HG03571 (cell line): ENCODE measurements around the gene ADGRB2.

Source experiments
- ATAC-seq: cut with Tn5 transposase; IDR thresholded peaks from one replicate; pipeline ENCODE4 v1.9.1; 2021; ENCODE audit not compliant: unreplicated experiment

ADGRB2 gene

DNA sequence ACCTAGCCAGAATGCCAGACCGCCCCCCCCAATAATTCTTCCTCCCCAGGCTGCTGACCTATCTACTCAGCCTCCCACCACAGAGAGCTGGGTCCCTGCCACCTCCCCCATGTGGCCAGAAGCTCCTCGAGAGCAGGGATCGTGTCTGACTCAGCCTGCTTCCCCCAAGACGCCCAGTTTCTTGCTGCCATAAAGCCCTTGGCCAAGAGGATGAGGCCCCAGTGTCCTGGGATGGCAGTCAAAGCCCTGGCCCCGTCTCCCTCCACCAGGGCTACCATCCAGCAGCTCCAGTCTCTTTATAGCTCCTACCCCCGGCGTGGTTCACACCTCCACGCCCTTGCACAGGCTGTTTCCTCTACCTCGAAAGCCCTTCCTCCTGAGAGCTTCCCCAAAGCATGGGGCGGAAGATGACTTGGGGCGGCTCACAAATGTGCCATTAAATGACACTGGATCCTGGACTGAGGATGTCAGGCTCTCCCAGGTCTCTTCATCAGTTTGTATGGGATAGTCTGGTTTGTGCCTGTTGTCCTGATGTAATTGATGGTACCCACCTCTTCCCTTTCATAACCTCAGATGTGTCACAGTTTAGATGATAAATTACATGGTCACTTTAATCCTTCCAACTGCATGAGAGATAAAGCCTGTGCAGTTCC, 13.2 kb downstream of the ADGRB2 start:
- ATAC-seq: no peak

DNA sequence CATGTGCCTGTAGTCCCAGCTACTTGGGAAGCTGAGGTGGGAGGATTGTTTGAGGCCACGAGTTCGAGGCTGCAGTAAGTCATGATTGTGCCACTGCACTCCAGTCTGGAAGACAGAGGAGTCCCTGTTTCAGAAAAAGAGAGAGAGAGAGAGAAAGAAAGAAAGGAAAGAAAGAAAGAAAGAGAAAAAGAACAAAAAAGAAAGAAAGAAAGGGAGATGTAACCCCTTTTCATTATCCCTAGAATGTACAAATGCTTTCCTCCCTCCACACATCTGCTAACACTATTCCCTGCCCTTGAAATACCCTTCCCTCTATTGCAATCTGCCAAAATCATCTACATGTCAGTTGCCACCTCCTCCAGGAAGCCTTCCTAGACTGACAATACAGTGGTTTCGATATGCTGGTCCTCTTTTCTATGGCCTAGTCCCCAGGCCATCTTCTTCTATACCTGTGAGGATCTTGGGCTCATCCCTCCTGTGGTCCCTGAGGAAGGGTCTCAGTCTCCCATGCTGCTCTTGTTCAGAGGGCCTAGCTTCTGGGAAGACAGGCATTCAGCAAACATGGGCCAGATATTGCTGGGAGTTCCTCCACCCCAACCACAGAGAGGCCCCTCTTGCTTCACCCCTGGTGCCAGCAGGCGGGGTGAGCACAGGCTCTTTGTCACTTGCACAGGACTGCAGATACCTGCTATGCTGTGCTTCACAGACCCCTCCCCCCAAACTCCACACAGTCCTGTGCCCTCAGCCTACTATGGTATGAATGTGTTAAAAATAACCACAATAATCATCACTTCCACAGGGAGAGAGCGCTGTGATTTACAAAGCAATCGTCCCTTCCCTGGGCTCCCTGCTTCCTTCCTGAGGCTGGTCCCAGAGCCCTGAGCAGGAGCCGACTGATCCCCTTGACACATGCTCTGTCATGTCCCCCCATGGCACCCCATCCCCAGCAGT, 14.1 kb downstream of the ADGRB2 start:
- no peak for ATAC-seq

- ATAC-seq: no peak
These were observed 15.8 kb downstream of the ADGRB2 start for GRCh38 chr1:31748365-31748764.

- no peak for ATAC-seq
These were observed 16.8 kb downstream of the ADGRB2 start for GRCh38 chr1:31747304-31747703.

DNA sequence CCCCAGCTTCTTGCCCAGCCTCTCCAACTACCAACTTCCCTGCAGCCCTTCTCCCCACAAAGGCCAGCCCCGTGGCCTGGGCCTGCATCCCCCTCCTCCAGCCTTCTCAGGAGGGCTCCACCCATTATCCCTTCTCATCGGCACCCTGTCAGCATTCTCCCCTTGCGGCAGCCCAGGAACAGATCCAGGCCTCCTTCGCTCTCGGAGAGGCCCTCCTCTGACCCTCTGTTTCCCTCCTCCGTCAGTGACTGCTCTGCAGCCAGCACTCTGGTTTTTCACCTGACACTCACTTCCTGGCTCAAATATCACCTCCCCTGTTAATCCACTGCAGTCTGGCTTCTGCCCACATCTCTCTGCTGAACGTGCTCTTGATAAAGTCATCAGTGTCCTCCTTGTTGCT, 17.5 kb downstream of the ADGRB2 start:
- no peak for ATAC-seq

DNA sequence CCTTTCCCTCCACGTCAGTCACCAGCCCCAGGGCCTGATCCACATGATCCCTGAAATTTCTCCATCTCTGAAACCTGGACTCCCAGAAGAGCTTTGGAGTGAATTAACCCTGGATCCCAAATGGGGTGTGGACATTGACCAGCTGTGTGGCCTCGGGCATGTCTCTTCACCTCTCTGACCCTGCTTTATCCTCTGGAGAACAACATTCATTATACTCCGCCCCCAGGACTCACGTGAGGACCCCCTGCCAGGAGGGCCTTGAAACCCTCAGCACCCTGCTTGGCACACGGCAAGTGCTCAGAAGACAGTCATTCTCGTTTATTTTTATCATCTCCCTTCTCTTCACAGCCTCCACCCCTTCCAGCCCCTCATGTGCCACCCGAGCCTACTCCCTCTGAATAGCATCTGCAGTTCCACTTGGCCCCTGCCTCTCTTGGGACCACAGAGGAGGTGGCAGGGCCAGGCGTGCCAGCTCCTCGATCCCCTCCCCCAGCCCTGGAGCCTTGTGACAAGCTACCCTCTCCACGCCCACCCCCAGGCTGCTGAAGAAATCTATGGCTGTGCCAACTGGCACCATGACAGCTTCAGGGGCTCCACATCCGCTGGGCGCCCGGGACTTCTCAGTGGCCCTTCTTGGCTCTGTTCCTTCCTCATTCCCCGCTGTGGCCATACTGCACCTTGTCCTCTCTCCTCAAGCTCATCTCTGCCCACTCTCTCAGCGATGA, 18.0 kb downstream of the ADGRB2 start:
- no peak for ATAC-seq

GRCh38 chr1:31745096-31745945, 18.8 kb downstream of the ADGRB2 start:
- no peak for ATAC-seq

- peak; percentile 53 for ATAC-seq
These were observed 19.8 kb downstream of the ADGRB2 start for GRCh38 chr1:31744165-31744888.

- no peak for ATAC-seq
These were observed 21.5 kb downstream of the ADGRB2 start for GRCh38 chr1:31742462-31743212.

DNA sequence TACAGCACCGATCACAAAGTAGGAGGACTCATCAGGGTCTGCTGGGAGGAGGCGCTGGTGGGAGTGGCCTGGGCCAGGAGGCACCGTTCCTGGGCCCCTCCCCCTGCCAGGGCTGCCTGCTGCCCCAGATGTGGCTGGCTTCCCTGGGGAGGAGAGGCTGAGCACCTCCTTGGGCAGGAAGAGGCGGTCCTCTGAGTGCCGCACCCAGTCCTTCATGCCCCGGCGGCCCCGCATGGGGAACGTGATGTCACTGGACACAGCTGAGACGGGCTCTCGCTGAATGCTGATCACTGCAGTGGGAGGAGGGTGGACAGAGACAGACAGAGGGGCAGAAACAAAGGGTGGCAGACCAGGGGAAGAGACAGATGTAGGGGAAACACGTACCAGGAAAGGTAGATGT, 24.8 kb downstream of the ADGRB2 start:
- ATAC-seq: no peak

DNA sequence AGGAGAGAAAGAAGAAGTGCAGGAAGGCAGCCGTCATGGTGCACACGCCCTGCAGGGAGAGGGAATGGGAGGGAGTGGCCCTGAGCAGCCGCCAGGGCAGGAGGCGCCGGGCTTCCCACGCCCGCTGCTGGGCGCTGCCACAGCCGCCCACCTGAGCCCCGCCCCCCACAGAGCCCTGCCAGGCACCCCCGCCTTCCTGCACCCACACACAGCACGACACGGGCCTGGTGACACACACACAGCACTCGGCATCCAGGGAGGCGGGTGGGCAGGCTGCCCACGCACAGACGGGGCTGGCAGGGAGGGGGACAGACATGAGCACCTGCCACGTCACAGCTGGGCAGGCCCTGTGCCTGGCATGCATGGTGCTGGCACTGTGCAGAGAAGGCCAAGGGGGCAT, 27.5 kb downstream of the ADGRB2 start:
- ATAC-seq: no peak

GRCh38 chr1:31735571-31735970, 28.6 kb downstream of the ADGRB2 start:
- ATAC-seq: no peak

GRCh38 chr1:31734582-31735107, 29.5 kb downstream of the ADGRB2 start:
- no peak for ATAC-seq

GRCh38 chr1:31733389-31734219, 30.5 kb downstream of the ADGRB2 start:
- no peak for ATAC-seq

DNA sequence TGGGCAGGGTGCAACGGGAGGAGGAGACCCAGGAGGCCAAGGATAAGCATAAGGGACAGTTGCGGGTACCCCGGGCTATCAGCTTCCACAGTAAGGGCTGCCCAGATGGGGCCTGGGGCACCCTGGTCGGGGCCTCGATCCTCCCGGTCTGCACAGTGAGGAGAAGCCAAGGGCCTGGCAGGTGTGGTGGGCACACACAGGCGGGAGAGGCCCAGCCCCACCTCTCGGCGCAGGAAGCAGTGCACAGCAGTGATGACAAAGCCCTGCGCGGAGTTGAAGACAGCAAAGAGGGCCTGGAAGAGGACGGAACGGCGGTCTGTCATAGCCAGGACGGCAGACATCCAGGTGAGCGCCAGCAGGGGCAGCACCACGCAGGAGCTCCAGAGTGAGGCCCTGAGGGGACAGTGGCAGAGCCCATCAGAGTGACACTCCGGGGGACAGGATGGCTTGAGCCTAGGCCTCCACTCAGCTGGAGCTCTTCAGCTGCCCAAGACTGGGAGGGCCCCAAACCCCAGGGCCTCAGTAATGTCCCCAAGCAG, 31.3 kb downstream of the ADGRB2 start:
- ATAC-seq: no peak

- ATAC-seq: no peak
These were observed 31.8 kb downstream of the ADGRB2 start for GRCh38 chr1:31732343-31732742.

- no peak for ATAC-seq
These were observed 33.0 kb downstream of the ADGRB2 start for GRCh38 chr1:31731049-31731565.
